Prostate gland (tissue), 2 donors: ENCODE results near the gene EIF4G3. TPM values are rescaled to one million over a fixed set of nuclear protein-coding genes. Genes with fewer than 3 reads are reported as not detected.
"Not testable (repeated sequence)": the region's sequence is repeated elsewhere in the genome, so short reads cannot be mapped to it uniquely, and the experiment has no call there.

Experiments used
- DNase-seq: peaks from one replicate; pipeline ENCODE4 v3.0.0-alpha.2; 2019; ENCODE audit warnings: low spot score
- H3K27ac ChIP-seq, 2 donors: fragments of 200-600 bp; sonication (generic); 2 replicates each; pipeline ENCODE4 v1.5.1; 2017 to 2019
- H3K27me3 ChIP-seq: fragments of 200-600 bp; sonication (generic); replicated peaks from 2 replicates; pipeline ENCODE4 v1.5.1; 2019; ENCODE audit not compliant: insufficient read depth
- H3K36me3 ChIP-seq, 2 donors: fragments of 200-600 bp; sonication (generic); 1 replicate in 1 of 2; 2 replicates in 1 of 2; pipeline versions ENCODE4 v1.5.1 to v1.8.1; 2017 to 2019
- H3K4me1 ChIP-seq: fragments of 200-600 bp; sonication (generic); replicated peaks from 2 replicates; pipeline ENCODE4 v1.5.1; 2019
- H3K4me3 ChIP-seq, 2 donors: fragments of 200-600 bp; sonication (generic); 2 replicates each; pipeline ENCODE4 v1.5.1; 2017 to 2019
- H3K9me3 ChIP-seq: fragments of 200-600 bp; sonication (generic); 2 replicates; pipeline ENCODE4 v1.5.1; 2017
- POLR2A ChIP-seq: fragments of 450-650 bp; IDR thresholded peaks from one replicate; pipeline ENCODE4 v1.6.1; 2016; ENCODE audit warnings: antibody characterized with exemption, mild to moderate bottlenecking
- POLR2AphosphoS5 ChIP-seq: sonication (generic); formaldehyde crosslinking; IDR thresholded peaks from one replicate; pipeline ENCODE4 v1.6.1; 2017; ENCODE audit warnings: antibody characterized with exemption
- WGBS: methylation state at CpG from one replicate; pipeline ENCODE4 v1.1.5; 2018; 5-methylcytosine and 5-hydroxymethylcytosine counted together
- intact Hi-C: fragments of 100-400 bp; cut with DNase I; formaldehyde crosslinking; loops from one replicate; pipeline ENCODE4 v1.14.2; 2022
- total RNA-seq, 2 donors: library from RNA; depleted of rRNA; stranded (reverse); fragments of >200 nt; gene quantifications; one replicate each; pipeline ENCODE4 v1.1.0, GENCODE V29; 2016
- TF ChIP-seq, protein P1 (sequence below), 4 experiments: fragments of 200-600 bp in 2 of 4; fragments of 450-650 bp in 2 of 4; sonication (generic) in 2 of 4; IDR thresholded peaks; 1 replicate in 3 of 4; 2 replicates in 1 of 4; pipeline ENCODE4 v1.5.1; 2016 to 2019; ENCODE audit warnings: antibody characterized with exemption in 4 of 4, mild to moderate bottlenecking in 2 of 4, moderate library complexity in 2 of 4

EIF4G3 gene
- total RNA-seq, 2 donors from 2014 or later: 28.3 to 81.1 TPM

- H3K36me3 ChIP-seq: no peaks in the 10 kb centered on the region
- intact Hi-C loops: no loop called here
- H3K4me3 ChIP-seq: no peak overlapping the region
- H3K27ac ChIP-seq: no peak overlapping the region
- no peak for DNase-seq
- TF ChIP-seq POLR2AphosphoS5: no peak
- TF ChIP-seq, protein P1, sequence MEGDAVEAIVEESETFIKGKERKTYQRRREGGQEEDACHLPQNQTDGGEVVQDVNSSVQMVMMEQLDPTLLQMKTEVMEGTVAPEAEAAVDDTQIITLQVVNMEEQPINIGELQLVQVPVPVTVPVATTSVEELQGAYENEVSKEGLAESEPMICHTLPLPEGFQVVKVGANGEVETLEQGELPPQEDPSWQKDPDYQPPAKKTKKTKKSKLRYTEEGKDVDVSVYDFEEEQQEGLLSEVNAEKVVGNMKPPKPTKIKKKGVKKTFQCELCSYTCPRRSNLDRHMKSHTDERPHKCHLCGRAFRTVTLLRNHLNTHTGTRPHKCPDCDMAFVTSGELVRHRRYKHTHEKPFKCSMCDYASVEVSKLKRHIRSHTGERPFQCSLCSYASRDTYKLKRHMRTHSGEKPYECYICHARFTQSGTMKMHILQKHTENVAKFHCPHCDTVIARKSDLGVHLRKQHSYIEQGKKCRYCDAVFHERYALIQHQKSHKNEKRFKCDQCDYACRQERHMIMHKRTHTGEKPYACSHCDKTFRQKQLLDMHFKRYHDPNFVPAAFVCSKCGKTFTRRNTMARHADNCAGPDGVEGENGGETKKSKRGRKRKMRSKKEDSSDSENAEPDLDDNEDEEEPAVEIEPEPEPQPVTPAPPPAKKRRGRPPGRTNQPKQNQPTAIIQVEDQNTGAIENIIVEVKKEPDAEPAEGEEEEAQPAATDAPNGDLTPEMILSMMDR (IDR thresholded peaks at IDR 0.05): no peak
- TF ChIP-seq POLR2A: no peak
- no peaks in the 10 kb centered on the region for H3K9me3 ChIP-seq
- H3K4me1 ChIP-seq: no peaks in the 10 kb centered on the region
- no peaks in the 10 kb centered on the region for H3K27me3 ChIP-seq
- 88% methylated on average over 3 of the region's 3 CpGs for WGBS
These were observed 11.5 kb upstream of the EIF4G3 start for GRCh38 chr1:21188235-21188634.

DNA sequence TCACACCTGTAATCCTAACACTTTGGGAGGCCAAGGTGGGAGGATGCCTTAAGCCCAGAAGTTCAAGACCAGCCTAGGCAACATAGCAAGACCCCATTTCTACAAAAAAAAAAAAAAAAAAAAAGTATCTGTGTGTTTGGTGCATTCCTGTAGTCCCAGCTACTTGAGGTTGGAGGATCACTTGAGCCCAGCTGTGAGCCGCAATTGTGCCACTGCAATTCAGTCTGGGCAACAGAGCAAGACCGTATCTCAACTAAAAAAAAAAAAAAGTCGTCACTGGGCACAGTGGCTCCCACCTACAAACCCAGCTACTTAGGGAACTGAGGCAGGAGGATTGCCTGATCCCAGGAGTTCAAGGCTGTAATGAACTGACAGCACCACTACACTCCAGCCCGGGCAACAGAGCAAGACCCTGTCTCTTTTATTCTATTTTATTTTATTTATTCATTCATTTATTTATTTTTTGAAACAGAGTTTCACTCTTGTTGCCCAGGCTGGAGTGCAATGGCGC lies 8.6 kb upstream of the EIF4G3 start:
- no peaks in the 10 kb centered on the region for H3K9me3 ChIP-seq
- WGBS: 94% methylated on average over 5 of the region's 5 CpGs
- H3K27me3 ChIP-seq: no peaks in the 10 kb centered on the region
- TF ChIP-seq, protein P1 (IDR thresholded peaks at IDR 0.05): no peak
- TF ChIP-seq POLR2AphosphoS5: no peak
- no peak for TF ChIP-seq POLR2A
- H3K4me1 ChIP-seq: no peaks in the 10 kb centered on the region
- intact Hi-C loops: no loop called here
- no peaks in the 10 kb centered on the region for H3K36me3 ChIP-seq
- H3K27ac ChIP-seq: no peak overlapping the region
- H3K4me3 ChIP-seq: no peak overlapping the region
- no peak for DNase-seq

DNA sequence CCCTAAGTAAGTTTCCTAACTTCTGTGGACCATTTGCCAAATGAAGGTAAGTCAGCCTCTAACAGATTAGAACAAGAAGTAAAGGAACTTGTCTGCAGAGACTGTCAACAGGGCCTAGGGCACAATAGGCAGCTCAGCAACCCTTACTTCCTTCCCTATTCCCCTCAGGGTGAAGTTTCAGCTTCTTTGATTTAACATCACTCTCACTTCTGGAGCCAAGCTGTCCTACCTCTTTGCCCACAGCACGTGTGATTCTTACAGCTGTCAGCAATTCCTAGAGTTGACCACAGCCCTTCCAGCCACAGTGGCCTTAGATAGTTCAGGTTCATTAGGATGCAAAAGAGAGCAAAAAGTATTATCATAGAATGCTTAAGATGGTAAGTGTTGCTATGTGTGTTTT lies 7.6 kb upstream of the EIF4G3 start:
- H3K27me3 ChIP-seq: no peaks in the 10 kb centered on the region
- no peak for DNase-seq
- H3K27ac ChIP-seq: no peak overlapping the region
- no peaks in the 10 kb centered on the region for H3K9me3 ChIP-seq
- no peak overlapping the region for H3K4me3 ChIP-seq
- no peaks in the 10 kb centered on the region for H3K4me1 ChIP-seq
- intact Hi-C loops: no loop called here
- TF ChIP-seq POLR2AphosphoS5 (no peak), POLR2A (no peak)
- TF ChIP-seq, protein P1 (IDR thresholded peaks at IDR 0.05): no peak
- WGBS: 35% methylated on average over 1 of the region's 1 CpG
- no peaks in the 10 kb centered on the region for H3K36me3 ChIP-seq

- intact Hi-C loops: no loop called here
- H3K27ac ChIP-seq: no peak overlapping the region
- 83% methylated on average over 7 of the region's 7 CpGs for WGBS
- DNase-seq: no peak
- H3K4me3 ChIP-seq: no peak overlapping the region
- no peaks in the 10 kb centered on the region for H3K36me3 ChIP-seq
- no peaks in the 10 kb centered on the region for H3K9me3 ChIP-seq
- no peak for TF ChIP-seq POLR2AphosphoS5
- TF ChIP-seq, protein P1 (IDR thresholded peaks at IDR 0.05): no peak
- no peak for TF ChIP-seq POLR2A
- H3K4me1 ChIP-seq: no peaks in the 10 kb centered on the region
- H3K27me3 ChIP-seq: no peaks in the 10 kb centered on the region
These were observed 5.6 kb upstream of the EIF4G3 start for GRCh38 chr1:21182181-21182731.

- not testable (repeated sequence) for H3K27me3 ChIP-seq, H3K27ac ChIP-seq, H3K9me3 ChIP-seq, H3K36me3 ChIP-seq, H3K4me1 ChIP-seq, DNase-seq, H3K4me3 ChIP-seq
- intact Hi-C loops: loop anchor here (5.0 kb wide), 1 partner anchor 391 kb away; the partner anchor contains the start of gene HP1BP3
- 95% methylated on average over 16 of the region's 16 CpGs for WGBS
These were observed 1.6 kb upstream of the EIF4G3 start for GRCh38 chr1:21178271-21178670.
